Bronchial epithelial cell (primary cell): ENCODE data around the gene RPTOR. TPM values are rescaled to one million over a fixed set of nuclear protein-coding genes. Genes with fewer than 3 reads are reported as not detected.
A peak's percentile ranks its signal among the peaks of the same experiment; 100 is the strongest.

Experiments used
- DNase-seq: peaks from one replicate; pipeline ENCODE4 v3.0.0-alpha.2; 2010; ENCODE audit warnings: low read depth
- FAIRE-seq: peaks from 2 replicates; lab custom pipeline; 2011; peaks lifted over from hg19 to GRCh38; lab: Jason Lieb, UNC
- H3K27me3 ChIP-seq: 2 replicates; pipeline ENCODE4 v1.5.1; 2011; ENCODE audit warnings: low read length; ENCODE audit not compliant: control insufficient read depth, insufficient read depth
- H3K36me3 ChIP-seq: 2 replicates; pipeline ENCODE4 v1.5.1; 2011; ENCODE audit warnings: low read length; ENCODE audit not compliant: control insufficient read depth, insufficient read depth
- H3K4me3 ChIP-seq: 2 replicates; pipeline ENCODE4 v1.5.1; 2011; ENCODE audit warnings: mild to moderate bottlenecking, low read depth, low read length, control low read depth
- total RNA-seq: library from RNA; depleted of rRNA; stranded (reverse); fragments of >200 nt; gene quantifications from 2 replicates; pipeline ENCODE4 v1.2.1, GENCODE V29; 2014
- TF ChIP-seq, protein P1 (sequence below): IDR thresholded peaks from 2 replicates; pipeline ENCODE4 v1.5.1; 2011; ENCODE audit warnings: mild to moderate bottlenecking, moderate library complexity, low read length, control low read depth, inconsistent platforms; ENCODE audit not compliant: insufficient read depth, severe bottlenecking

RPTOR gene
- total RNA-seq, 1 donor from 2014 or later, result 14.0 TPM

DNA sequence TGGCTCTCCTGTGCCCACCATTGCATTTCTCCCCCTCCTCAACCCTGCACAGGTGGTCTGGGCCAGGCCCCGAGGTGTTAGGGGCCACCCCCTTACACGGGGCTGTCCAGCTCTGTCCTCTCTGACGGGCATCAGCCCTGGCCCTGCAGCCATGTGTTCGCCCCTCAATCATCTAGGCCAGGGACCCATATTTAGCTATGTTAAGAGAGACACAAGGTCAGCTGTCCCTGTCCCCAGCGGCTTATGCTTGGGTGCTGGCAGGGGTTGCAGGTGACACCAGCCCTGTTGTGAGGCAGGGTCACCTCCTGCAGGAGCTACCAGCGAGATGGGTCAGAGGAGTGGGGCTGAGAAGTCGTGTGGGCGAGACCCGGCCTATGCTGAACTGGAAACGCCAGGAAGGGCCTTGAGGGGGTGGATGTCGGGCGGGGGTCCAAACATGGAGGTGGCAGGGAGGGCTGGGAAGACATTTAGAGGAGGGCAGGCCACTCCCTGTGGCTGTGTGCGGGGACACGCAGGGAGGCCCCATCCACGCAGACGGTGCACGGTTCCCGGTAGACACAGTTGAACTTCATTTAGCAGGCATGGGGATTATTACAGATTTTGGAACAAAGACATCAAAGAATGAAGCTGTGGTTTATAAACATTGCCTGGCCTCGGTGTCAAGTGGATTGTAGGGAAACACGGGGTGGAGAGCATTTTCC, 313.8 kb downstream of the RPTOR start:
- no peak for DNase-seq
- Histone ChIP-seq H3K27me3 (no peaks in the 10 kb centered on the region), H3K36me3 (peaks cover 9% of the 10 kb centered on the region), H3K4me3 (no peak overlapping the region)
- TF ChIP-seq, protein P1, sequence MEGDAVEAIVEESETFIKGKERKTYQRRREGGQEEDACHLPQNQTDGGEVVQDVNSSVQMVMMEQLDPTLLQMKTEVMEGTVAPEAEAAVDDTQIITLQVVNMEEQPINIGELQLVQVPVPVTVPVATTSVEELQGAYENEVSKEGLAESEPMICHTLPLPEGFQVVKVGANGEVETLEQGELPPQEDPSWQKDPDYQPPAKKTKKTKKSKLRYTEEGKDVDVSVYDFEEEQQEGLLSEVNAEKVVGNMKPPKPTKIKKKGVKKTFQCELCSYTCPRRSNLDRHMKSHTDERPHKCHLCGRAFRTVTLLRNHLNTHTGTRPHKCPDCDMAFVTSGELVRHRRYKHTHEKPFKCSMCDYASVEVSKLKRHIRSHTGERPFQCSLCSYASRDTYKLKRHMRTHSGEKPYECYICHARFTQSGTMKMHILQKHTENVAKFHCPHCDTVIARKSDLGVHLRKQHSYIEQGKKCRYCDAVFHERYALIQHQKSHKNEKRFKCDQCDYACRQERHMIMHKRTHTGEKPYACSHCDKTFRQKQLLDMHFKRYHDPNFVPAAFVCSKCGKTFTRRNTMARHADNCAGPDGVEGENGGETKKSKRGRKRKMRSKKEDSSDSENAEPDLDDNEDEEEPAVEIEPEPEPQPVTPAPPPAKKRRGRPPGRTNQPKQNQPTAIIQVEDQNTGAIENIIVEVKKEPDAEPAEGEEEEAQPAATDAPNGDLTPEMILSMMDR, result no peak
- FAIRE-seq, result no peak

DNA sequence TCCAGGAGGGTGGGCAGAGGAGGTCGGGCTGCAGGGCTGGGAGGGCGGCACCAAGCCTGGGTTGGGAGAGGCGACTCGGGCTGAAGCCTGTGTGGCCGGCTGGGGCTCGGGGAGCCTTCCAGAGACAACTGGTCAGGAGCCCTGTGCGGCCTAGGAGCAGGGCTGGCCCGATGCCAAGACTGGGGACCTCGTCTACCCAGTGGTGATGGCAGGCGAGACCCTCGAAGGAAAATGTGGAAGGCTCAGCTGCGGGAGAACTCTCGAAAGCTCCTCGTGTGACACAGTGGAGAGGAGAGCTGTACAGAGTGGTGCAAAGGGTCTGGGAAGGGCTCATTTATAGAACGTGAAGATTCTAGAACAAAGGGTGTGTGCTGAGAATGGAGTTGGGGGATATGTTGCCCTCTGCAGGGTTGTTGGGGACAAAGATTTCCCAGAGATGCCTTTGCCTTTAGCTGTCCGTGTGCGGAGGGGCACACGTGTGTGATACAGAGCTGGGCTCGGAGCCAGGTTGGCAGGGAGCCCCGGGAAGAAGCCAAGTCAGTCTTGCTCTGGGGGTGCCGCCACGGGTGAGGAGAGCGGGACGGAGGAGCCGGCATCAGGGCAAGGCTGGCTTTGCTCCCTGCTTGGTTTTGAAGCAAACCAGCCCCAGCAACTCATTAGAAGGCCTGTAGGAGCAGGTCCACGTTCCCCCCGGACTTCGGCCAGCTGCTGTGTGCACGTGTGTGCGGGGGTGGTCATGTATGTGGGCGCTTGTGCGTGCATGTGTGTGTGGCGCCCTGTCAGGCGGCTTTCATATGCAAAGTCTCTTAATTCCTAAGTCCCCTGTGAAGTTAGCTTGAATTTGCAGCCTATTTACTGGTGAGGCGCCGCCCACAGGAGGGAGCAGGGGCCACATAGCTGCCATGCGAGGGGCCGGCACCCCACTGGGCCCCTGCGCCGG, 314.6 kb downstream of the RPTOR start:
- DNase-seq (peak; percentile 77), FAIRE-seq (no peak)
- peaks cover 9% of the 10 kb centered on the region for H3K36me3 ChIP-seq
- no peaks in the 10 kb centered on the region for H3K27me3 ChIP-seq
- H3K4me3 ChIP-seq, result no peak overlapping the region
- TF ChIP-seq, protein P1, result no peak

DNA sequence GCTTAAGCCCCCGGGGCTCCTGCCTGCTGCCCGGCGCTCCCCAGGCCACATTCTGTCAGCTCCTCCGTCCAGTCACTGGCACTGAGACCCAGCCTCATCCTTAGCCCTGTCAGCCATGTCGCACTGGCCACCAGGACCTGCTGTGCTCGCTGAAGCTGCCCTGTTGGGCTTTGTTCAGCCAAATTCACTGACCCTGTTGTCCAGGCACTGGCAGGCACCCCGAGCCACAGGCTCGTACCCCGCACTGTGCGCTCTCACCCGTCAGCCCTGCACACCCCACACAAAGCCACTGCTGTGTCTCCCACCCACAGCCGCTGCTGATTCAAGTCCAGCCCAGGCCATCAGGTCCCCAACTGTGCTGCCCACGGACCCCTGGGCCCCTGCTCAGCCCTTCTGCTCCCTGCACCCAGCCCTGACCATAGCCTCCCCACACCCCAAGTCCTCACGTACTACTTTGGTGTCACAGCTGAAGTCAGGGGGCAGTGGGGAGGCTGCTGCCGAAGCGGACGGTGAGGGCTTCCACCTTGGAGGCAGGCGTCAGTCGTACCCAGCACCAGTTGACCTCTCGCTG, 315.5 kb downstream of the RPTOR start:
- Histone ChIP-seq H3K36me3 (peaks cover 8% of the 10 kb centered on the region), H3K27me3 (no peaks in the 10 kb centered on the region), H3K4me3 (no peak overlapping the region)
- TF ChIP-seq, protein P1, result no peak
- no peak for FAIRE-seq
- no peak for DNase-seq

DNA sequence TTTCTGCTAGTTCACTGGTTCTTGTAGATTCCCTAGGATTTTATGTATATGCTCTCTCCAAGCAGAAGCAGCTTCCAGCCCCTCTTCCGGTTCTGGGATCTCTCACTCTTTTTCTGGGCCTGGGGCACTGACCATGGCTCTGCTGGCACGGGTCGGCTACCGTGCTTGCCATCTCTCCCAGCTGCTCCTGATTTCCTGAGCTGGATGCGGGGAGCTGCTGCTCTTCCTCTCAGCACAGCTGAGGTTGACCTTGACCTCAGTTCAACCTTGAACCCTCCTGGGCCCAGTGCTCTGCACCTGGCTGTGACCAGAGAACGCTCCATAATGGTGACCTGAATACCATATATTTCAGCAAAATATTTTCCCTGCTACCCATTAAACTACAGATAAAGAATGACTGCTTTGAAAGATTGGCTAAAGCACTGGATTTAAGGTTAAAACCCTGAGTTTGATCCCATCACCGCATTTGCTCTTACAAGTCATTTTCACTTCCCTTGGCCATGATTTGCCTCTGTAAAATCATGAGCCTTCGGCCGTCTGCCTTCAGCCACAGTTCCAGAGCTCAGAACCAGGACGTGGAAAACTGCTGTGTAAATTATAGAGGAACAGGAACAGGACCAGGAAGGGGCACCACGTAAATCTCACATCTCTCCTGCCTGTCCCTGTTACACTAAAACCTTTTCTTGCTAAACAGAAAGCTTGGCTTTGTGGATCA, 316.2 kb downstream of the RPTOR start:
- H3K36me3 ChIP-seq, result peaks cover 5% of the 10 kb centered on the region
- no peak for DNase-seq
- H3K27me3 ChIP-seq, result no peaks in the 10 kb centered on the region
- TF ChIP-seq, protein P1, result no peak
- no peak for FAIRE-seq
- H3K4me3 ChIP-seq, result no peak overlapping the region

DNA sequence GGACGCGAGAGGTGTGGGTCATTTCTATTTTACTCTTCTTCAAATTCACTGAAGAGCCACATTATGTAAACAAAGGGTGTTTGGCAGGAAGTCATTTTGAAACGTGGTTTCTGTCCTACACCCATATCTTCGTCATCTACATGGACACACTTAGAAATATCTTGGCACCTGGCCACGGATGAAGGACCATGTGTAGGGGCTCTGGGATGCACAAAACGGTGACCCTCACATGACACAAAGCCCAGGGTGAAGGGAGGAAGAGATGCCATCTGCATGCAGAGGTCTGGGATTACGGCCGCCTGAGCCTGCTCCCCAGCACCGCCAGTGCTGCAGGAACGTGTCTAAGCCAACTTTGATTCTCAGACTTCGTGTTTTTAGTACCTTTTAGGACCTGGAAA, 316.8 kb downstream of the RPTOR start:
- FAIRE-seq, result no peak
- peak; percentile 23 for DNase-seq
- TF ChIP-seq, protein P1, result no peak
- no peak overlapping the region for H3K4me3 ChIP-seq
- peaks cover 5% of the 10 kb centered on the region for H3K36me3 ChIP-seq
- no peaks in the 10 kb centered on the region for H3K27me3 ChIP-seq
